HepG2 (cell line): ENCODE measurements around the gene RSL1D1.

Source experiments
- EP300 ChIP-seq, 3 experiments: sonication (generic) in 1 of 3; formaldehyde crosslinking in 1 of 3; IDR thresholded peaks; 2 replicates each; pipeline versions ENCODE4 v1.5.1 to v1.6.1; 2011 to 2020; ENCODE audit warnings: low read depth in 2 of 3, low read length in 2 of 3, borderline replicate concordance in 1 of 3, improper control_type of control experiment in 1 of 3, mild to moderate bottlenecking in 1 of 3, missing genetic modification reagents in 1 of 3, moderate library complexity in 1 of 3
- FOXJ3 ChIP-seq: sonication (generic); formaldehyde crosslinking; IDR thresholded peaks from 2 replicates; pipeline ENCODE4 v1.4.0; 2020; ENCODE audit warnings: missing genetic modification reagents, mild to moderate bottlenecking, borderline replicate concordance
- PRDM10 ChIP-seq: sonication (generic); formaldehyde crosslinking; IDR thresholded peaks from 2 replicates; pipeline ENCODE4 v1.4.0; 2020; ENCODE audit warnings: low read depth, missing genetic modification reagents
- ZBTB7A ChIP-seq: sonication (generic); formaldehyde crosslinking; IDR thresholded peaks from 2 replicates; pipeline ENCODE4 v1.8.0; 2022; ENCODE audit warnings: mild to moderate bottlenecking, missing genetic modification reagents

- TF ChIP-seq EP300 (IDR thresholded peaks at IDR 0.05; ENCODE audit: low read depth in 2 of 2, low read length in 2 of 2) (no peak), EP300 (CRISPR knock-in tag; IDR thresholded peaks at IDR 0.05; ENCODE audit: borderline replicate concordance) (no peak), FOXJ3 (CRISPR knock-in tag) (no peak), PRDM10 (no peak), ZBTB7A (CRISPR knock-in tag) (no peak)
Measured at GRCh38 chr16:11788914-11789313, 62.4 kb downstream of the RSL1D1 start.
